Progenitor cell of endocrine pancreas (in vitro differentiated cells): Measurements from ENCODE around the gene CDH5. TPM values are rescaled to one million over a fixed set of nuclear protein-coding genes. Genes with fewer than 3 reads are reported as not detected.

Experiments
- DNase-seq: peaks from one replicate; pipeline ENCODE4 v3.0.0; 2021; ENCODE audit warnings: low spot score; ENCODE audit not compliant: unreplicated experiment
- H3K27ac Mint-ChIP-seq: 2 replicates; pipeline ENCODE4 v1.8.0; 2021; ENCODE audit warnings: mild to moderate bottlenecking, moderate library complexity, mixed read lengths
- H3K27me3 Mint-ChIP-seq: 2 replicates; pipeline ENCODE4 v1.8.0; 2021; ENCODE audit warnings: mixed read lengths
- H3K36me3 Mint-ChIP-seq: 2 replicates; pipeline ENCODE4 v1.8.0; 2022; ENCODE audit warnings: mixed read lengths; ENCODE audit not compliant: insufficient read depth
- H3K4me1 Mint-ChIP-seq: 2 replicates; pipeline ENCODE4 v1.8.0; 2021; ENCODE audit warnings: low read depth, mixed read lengths
- H3K4me3 Mint-ChIP-seq: 2 replicates; pipeline ENCODE4 v1.8.0; 2021; ENCODE audit warnings: low read depth, mild to moderate bottlenecking, moderate library complexity, mixed read lengths
- H3K9me3 Mint-ChIP-seq: 2 replicates; pipeline ENCODE4 v1.8.0; 2021; ENCODE audit warnings: low read depth, mixed read lengths
- CTCF ChIP-seq: fragments of 200-600 bp; sonication (generic); IDR thresholded peaks from one replicate; pipeline ENCODE4 v1.5.0; 2021; ENCODE audit warnings: antibody characterized with exemption, mild to moderate bottlenecking; ENCODE audit not compliant: unreplicated experiment
- total RNA-seq: library from RNA; stranded (reverse); gene quantifications from 2 replicates; pipeline ENCODE4 v1.2.1, GENCODE V29; 2021

The CDH5 gene
- total RNA-seq, 1 donor from 2014 or later: 0.36 TPM

- Mint-ChIP-seq H3K27me3 (no peaks in the 10 kb centered on the region), H3K4me1 (peaks cover 21% of the 10 kb centered on the region), H3K36me3 (no peaks in the 10 kb centered on the region), H3K9me3 (peaks cover 11% of the 10 kb centered on the region), H3K4me3 (no peak overlapping the region), H3K27ac (no peak overlapping the region)
- TF ChIP-seq CTCF: no peak
- DNase-seq: no peak
Measured at GRCh38 chr16:66332634-66333610, 33.6 kb upstream of the CDH5 start.

DNA sequence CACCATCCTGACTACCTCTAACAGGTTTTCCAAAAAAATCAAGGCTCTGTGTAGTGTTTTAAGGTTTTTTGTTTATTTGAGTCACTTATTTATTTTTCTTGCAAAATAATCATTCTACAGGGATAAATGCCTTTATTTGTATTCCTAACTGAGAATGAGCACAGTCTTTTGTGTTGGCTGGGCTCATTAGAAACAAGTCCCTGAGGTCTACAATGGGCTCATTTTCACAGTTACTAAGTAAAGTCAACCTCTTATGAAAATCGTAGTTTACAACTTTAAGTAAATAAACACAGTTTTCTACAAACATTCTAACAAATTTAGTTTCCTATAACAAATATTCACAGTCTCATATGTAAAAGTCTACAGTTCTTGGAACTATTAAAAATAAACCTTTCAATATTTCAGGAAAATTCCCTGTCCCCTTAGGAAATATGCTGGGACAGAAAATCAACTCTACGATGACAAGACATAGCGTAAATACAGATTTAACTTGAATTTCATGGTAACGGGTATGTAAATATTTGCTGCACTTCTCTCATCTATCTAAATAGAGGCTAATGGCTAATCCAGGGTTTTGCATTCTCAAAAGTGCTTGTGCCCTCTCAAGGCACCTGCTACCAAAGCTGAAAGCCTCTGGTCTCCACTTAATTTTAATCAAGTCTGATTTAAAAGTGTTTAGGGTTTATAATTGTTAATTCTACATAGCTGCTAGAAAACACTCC, 31.5 kb upstream of the CDH5 start:
- peaks cover 14% of the 10 kb centered on the region for H3K4me1 Mint-ChIP-seq
- DNase-seq: no peak
- peaks cover 3% of the 10 kb centered on the region for H3K36me3 Mint-ChIP-seq
- no peak for TF ChIP-seq CTCF
- H3K4me3 Mint-ChIP-seq: no peak overlapping the region
- H3K27ac Mint-ChIP-seq: no peak overlapping the region
- peaks cover 16% of the 10 kb centered on the region for H3K9me3 Mint-ChIP-seq
- peaks cover 3% of the 10 kb centered on the region for H3K27me3 Mint-ChIP-seq

GRCh38 chr16:66335704-66336329, 30.7 kb upstream of the CDH5 start:
- H3K4me1 Mint-ChIP-seq: peaks cover 14% of the 10 kb centered on the region
- TF ChIP-seq CTCF: no peak
- no peak overlapping the region for H3K27ac Mint-ChIP-seq
- peaks cover 16% of the 10 kb centered on the region for H3K9me3 Mint-ChIP-seq
- peaks cover 3% of the 10 kb centered on the region for H3K27me3 Mint-ChIP-seq
- H3K4me3 Mint-ChIP-seq: no peak overlapping the region
- no peak for DNase-seq
- H3K36me3 Mint-ChIP-seq: peaks cover 3% of the 10 kb centered on the region

DNA sequence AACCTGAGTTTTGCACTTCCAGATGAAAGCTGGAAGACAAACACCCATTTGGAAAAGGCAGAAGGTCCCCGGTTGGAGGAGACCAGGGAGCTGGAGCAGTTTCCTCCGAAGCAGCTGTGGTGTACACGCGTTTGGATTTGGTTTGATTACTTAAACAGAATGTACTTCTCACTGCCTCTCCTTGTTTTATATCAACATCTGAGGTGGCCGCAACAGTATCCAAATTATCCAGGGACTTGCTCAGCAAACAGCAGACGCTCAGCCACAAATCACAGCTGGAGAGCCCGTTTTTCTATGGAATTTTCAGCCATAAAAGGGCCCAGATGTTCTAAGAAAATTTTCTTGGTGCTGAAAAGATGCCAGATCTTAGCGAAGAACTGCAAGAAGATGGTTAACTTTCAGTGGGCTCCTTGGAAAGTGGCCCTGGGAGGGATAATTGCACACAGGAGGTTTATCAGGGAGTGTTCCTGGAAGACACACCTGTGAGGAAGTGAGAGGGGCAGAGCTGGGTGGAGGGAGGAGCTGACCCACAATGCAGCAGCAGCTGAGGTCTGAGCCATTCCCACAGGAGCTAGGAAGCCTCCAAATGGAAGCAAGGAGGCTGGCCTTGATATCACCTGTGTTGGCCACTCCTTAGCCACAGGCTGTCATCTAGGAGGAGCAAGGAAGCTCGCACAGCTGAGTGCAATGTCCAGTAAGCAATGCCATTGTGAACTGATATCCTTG, 28.9 kb upstream of the CDH5 start:
- TF ChIP-seq CTCF: no peak
- H3K4me1 Mint-ChIP-seq: peaks cover 24% of the 10 kb centered on the region
- H3K27ac Mint-ChIP-seq: no peak overlapping the region
- H3K27me3 Mint-ChIP-seq: peaks cover 3% of the 10 kb centered on the region
- no peak for DNase-seq
- peaks cover 13% of the 10 kb centered on the region for H3K9me3 Mint-ChIP-seq
- peaks cover 3% of the 10 kb centered on the region for H3K36me3 Mint-ChIP-seq
- H3K4me3 Mint-ChIP-seq: no peak overlapping the region
